PFSK-1 (cell line): ENCODE data around the gene ASCL4.

Source experiments
- FOXP2 ChIP-seq: optimal IDR thresholded peaks from 2 replicates; pipeline ENCODE3; 2011; ENCODE audit warnings: borderline replicate concordance, control low read depth, inconsistent platforms; ENCODE audit not compliant: insufficient read depth; ENCODE audit errors: extremely low read length, extremely low read depth
- POLR2AphosphoS5 ChIP-seq: IDR thresholded peaks from 2 replicates; pipeline ENCODE4 v1.6.1; 2012; ENCODE audit warnings: low read depth, mild to moderate bottlenecking, control low read depth, low read length, moderate library complexity
- REST ChIP-seq, 2 experiments: IDR thresholded peaks; 2 replicates each; pipeline versions ENCODE4 v1.6.1 to v1.8.0; 2011 to 2012; ENCODE audit warnings: low read depth in 2 of 2, low read length in 2 of 2, control low read depth in 1 of 2, inconsistent platforms in 1 of 2, mild to moderate bottlenecking in 1 of 2, moderate library complexity in 1 of 2; ENCODE audit not compliant: insufficient read depth in 1 of 2
- SIN3A ChIP-seq: IDR thresholded peaks from 2 replicates; pipeline ENCODE4 v1.6.1; 2012; ENCODE audit warnings: mild to moderate bottlenecking, low read length, moderate library complexity, borderline replicate concordance; ENCODE audit not compliant: insufficient read depth
- TAF1 ChIP-seq: IDR thresholded peaks from 2 replicates; pipeline ENCODE4 v1.6.1; 2012; ENCODE audit warnings: low read length, control low read depth, borderline replicate concordance; ENCODE audit not compliant: insufficient read depth

The ASCL4 gene

GRCh38 chr12:107735763-107736162 lies 38.7 kb upstream of the ASCL4 start:
- TF ChIP-seq REST (IDR thresholded peaks at IDR 0.05; ENCODE audit: insufficient read depth in 1 of 2, low read depth in 2 of 2, low read length in 2 of 2), result no peak
- no peak for TF ChIP-seq TAF1

- TF ChIP-seq SIN3A (no peak), TAF1 (no peak), POLR2AphosphoS5 (no peak), REST (IDR thresholded peaks at IDR 0.05; ENCODE audit: insufficient read depth in 1 of 2, low read depth in 2 of 2, low read length in 2 of 2) (no peak), FOXP2 (no peak)
Measured at GRCh38 chr12:107736914-107737313, 37.6 kb upstream of the ASCL4 start.

- TF ChIP-seq TAF1 (no peak), POLR2AphosphoS5 (no peak), REST (IDR thresholded peaks at IDR 0.05; ENCODE audit: insufficient read depth in 1 of 2, low read depth in 2 of 2, low read length in 2 of 2) (no peak), SIN3A (no peak), FOXP2 (no peak)
Measured at GRCh38 chr12:107748472-107748871, 26.0 kb upstream of the ASCL4 start.

GRCh38 chr12:107749083-107749482 lies 25.4 kb upstream of the ASCL4 start:
- TF ChIP-seq TAF1 (no peak), SIN3A (no peak), FOXP2 (no peak), POLR2AphosphoS5 (no peak), REST (IDR thresholded peaks at IDR 0.05; ENCODE audit: insufficient read depth in 1 of 2, low read depth in 2 of 2, low read length in 2 of 2) (no peak)

- TF ChIP-seq FOXP2 (no peak), POLR2AphosphoS5 (no peak), REST (IDR thresholded peaks at IDR 0.05; ENCODE audit: insufficient read depth in 1 of 2, low read depth in 2 of 2, low read length in 2 of 2) (no peak), SIN3A (no peak), TAF1 (no peak)
Measured at GRCh38 chr12:107759410-107759809, 15.1 kb upstream of the ASCL4 start.
